ENCODE results near the gene NUDT17.

DNA sequence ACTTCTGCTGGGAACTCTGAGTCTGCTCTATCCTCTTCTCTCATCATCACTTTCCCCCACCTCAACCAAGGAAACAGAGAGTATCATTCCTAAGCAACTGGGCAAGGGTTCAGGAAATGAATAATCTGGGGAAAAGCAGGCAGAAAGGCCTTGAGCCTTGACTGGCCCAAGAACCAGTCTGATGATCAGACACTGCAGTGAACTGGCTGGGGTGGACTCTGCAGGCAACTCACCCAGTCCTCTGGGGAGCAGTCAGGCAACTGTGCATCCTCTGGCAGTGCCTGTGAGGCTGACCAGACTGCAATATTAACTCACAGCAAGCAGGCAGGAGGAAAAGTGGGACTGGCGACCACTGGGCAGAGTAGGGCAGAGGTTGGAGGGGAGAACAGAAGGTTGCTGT, 39.2 kb downstream of the NUDT17 start:
- TF ChIP-seq FOXP2 (optimal IDR thresholded peaks at IDR 0.05; ENCODE audit: borderline replicate concordance, extremely low read depth, extremely low read length, insufficient read depth) (no peak), POLR2AphosphoS5 (IDR thresholded peaks at IDR 0.05; ENCODE audit: low read depth, low read length) (no peak), SIN3A (IDR thresholded peaks at IDR 0.05; ENCODE audit: borderline replicate concordance, insufficient read depth, low read length) (no peak), TAF1 (IDR thresholded peaks at IDR 0.05; ENCODE audit: borderline replicate concordance, insufficient read depth, low read length) (no peak)
